Natural killer cell (primary cell): Measurements from ENCODE around the gene SUMO2. TPM values are rescaled to one million over a fixed set of nuclear protein-coding genes. Genes with fewer than 3 reads are reported as not detected.

ENCODE experiments used
- ATAC-seq, 3 donors: fragments of 150-1000 bp in 2 of 3; fragments of 200-7000 bp in 1 of 3; cut with Tn5 transposase; 1 replicate in 1 of 3; 2 replicates in 2 of 3; pipeline ENCODE4 v1.10.0; 2021; ENCODE audit warnings: mild to moderate bottlenecking in 2 of 3, moderate library complexity in 2 of 3
- DNase-seq, 2 donors: peaks; one replicate each; pipeline versions ENCODE4 v3.0.0 to v3.0.0-alpha.2; 2013 to 2021; ENCODE audit warnings: mixed read lengths in 1 of 2
- H3K27ac ChIP-seq: one replicate; pipeline ENCODE4 v1.5.1; 2013; ENCODE audit warnings: mild to moderate bottlenecking, low read length
- H3K27me3 ChIP-seq: one replicate; pipeline ENCODE4 v1.6.1; 2013; ENCODE audit warnings: low read length; ENCODE audit not compliant: control insufficient read depth, insufficient read depth
- H3K36me3 ChIP-seq: one replicate; pipeline ENCODE4 v1.6.1; 2013; ENCODE audit warnings: low read length; ENCODE audit not compliant: control insufficient read depth, insufficient read depth
- H3K4me1 ChIP-seq: one replicate; pipeline ENCODE4 v1.6.1; 2013; ENCODE audit warnings: low read length; ENCODE audit not compliant: control insufficient read depth, insufficient read depth
- H3K4me3 ChIP-seq: one replicate; pipeline ENCODE4 v1.5.1; 2013; ENCODE audit warnings: low read length
- H3K9me3 ChIP-seq: one replicate; pipeline ENCODE4 v1.6.1; 2013; ENCODE audit warnings: low read length; ENCODE audit not compliant: control insufficient read depth, insufficient read depth
- H3K27ac Mint-ChIP-seq, 2 donors: one replicate each; pipeline ENCODE4 v1.8.0; 2022; ENCODE audit warnings: mild to moderate bottlenecking in 2 of 2, mixed read lengths in 2 of 2, moderate library complexity in 1 of 2
- H3K27me3 Mint-ChIP-seq, 2 donors: one replicate each; pipeline ENCODE4 v1.8.0; 2022; ENCODE audit warnings: low read depth in 2 of 2, mixed read lengths in 2 of 2
- H3K36me3 Mint-ChIP-seq: one replicate; pipeline ENCODE4 v1.8.0; 2022; ENCODE audit warnings: mixed read lengths
- H3K4me1 Mint-ChIP-seq, 2 donors: one replicate each; pipeline ENCODE4 v1.8.0; 2022; ENCODE audit warnings: mixed read lengths in 2 of 2
- H3K4me3 Mint-ChIP-seq: one replicate; pipeline ENCODE4 v1.8.0; 2022; ENCODE audit warnings: mild to moderate bottlenecking, moderate library complexity, mixed read lengths
- H3K9me3 Mint-ChIP-seq, 2 donors: one replicate each; pipeline ENCODE4 v1.8.0; 2022; ENCODE audit warnings: mixed read lengths in 2 of 2
- WGBS: methylation state at CpG from one replicate; pipeline ENCODE4 v1.1.7; 2013; ENCODE audit warnings: missing lambda C conversion rate; ENCODE audit not compliant: insufficient coverage; 5-methylcytosine and 5-hydroxymethylcytosine counted together
- intact Hi-C: fragments of 100-400 bp; cut with micrococcal nuclease; formaldehyde crosslinking; loops from one replicate; pipeline ENCODE4 v1.14.2; 2022
- total RNA-seq, 4 donors: library from RNA; stranded (reverse); fragments of 120-200 nt in 1 of 4; gene quantifications; one replicate each; pipeline versions ENCODE4 v1.2.3 to v1.2.4, GENCODE V29; 2013 to 2022
- TF ChIP-seq, protein P1 (sequence below): fragments of 200-600 bp; IDR thresholded peaks from one replicate; pipeline ENCODE4 v1.8.0; 2022; ENCODE audit warnings: antibody characterized with exemption

SUMO2 gene
- total RNA-seq, 3 donors from 2014 or later (not counting 1 experiment from before 2014, with no cell fraction given) = 240 to 294 (median 250) TPM

DNA sequence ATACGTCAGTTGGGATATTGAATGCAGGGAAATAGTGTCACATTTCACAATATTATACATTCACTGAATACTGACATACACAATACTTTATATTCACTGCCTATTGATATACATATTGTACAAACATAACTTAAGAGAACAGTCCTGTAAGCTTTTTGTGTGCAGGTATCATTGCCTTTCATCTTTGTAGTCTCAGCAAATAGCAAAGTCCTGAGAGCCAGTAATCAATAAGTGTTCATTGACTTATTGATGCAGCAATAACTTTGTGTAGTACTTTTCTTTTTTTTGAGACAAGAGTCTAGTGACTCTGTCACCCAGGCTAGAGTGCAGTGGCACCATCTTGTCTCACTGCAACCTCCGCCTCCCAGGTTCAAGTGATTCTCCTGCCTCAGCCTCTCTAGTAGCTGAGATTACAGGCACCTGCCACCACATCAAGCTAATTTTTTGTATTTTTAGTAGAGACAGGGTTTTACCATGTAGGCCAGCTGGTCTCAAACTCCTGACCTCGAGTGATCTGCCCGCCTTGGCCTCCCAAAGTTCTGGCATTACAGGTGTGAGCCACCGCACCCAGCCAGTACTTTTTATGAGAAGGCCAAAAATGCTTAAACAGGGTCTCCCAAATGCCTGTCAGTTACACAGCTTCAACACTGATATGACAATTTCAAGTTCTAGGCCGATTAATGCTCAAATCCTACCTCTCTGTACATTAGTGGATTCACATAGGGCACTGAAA lies 17.3 kb upstream of the SUMO2 start:
- TF ChIP-seq, protein P1, sequence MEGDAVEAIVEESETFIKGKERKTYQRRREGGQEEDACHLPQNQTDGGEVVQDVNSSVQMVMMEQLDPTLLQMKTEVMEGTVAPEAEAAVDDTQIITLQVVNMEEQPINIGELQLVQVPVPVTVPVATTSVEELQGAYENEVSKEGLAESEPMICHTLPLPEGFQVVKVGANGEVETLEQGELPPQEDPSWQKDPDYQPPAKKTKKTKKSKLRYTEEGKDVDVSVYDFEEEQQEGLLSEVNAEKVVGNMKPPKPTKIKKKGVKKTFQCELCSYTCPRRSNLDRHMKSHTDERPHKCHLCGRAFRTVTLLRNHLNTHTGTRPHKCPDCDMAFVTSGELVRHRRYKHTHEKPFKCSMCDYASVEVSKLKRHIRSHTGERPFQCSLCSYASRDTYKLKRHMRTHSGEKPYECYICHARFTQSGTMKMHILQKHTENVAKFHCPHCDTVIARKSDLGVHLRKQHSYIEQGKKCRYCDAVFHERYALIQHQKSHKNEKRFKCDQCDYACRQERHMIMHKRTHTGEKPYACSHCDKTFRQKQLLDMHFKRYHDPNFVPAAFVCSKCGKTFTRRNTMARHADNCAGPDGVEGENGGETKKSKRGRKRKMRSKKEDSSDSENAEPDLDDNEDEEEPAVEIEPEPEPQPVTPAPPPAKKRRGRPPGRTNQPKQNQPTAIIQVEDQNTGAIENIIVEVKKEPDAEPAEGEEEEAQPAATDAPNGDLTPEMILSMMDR = no peak
- no peak for ATAC-seq
- Histone ChIP-seq H3K9me3 (no peaks in the 10 kb centered on the region), H3K27me3 (no peaks in the 10 kb centered on the region), H3K36me3 (no peaks in the 10 kb centered on the region), H3K27ac (no peak overlapping the region), H3K4me1 (peaks cover 8% of the 10 kb centered on the region), H3K4me3 (no peak overlapping the region)
- H3K27me3 Mint-ChIP-seq = no peaks in the 10 kb centered on the region
- no peaks in the 10 kb centered on the region for H3K9me3 Mint-ChIP-seq
- H3K4me3 Mint-ChIP-seq = no peak overlapping the region
- peaks cover 7 to 9% of the 10 kb centered on the region in 2 donors for H3K4me1 Mint-ChIP-seq
- no peak overlapping the region for H3K27ac Mint-ChIP-seq
- WGBS = 97% methylated on average over 5 of the region's 6 CpGs
- no peaks in the 10 kb centered on the region for H3K36me3 Mint-ChIP-seq
- intact Hi-C loops = loop anchor here (2.0 kb wide), 1 partner anchor 17 kb away; the partner anchor contains the start of gene SUMO2
- DNase-seq = no peak

DNA sequence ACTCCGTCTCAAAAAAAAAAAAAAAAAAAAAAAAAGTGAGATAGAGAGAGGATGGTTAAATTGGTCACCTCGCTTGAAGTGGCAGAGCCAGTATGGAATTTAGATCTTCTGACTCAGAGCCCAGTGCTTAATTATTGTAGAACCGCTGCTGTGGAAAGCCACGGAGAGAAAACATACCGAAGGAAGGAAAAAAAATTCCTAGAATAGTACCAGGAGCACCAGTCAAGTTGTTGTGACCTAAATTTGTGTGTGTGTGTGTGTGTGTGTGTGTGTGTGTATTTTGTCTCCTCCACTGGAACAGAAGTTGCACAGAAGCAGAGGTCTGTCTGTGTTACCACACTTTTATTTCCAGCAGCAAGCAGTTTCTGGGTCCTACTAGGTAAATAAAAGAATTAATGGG lies 12.1 kb upstream of the SUMO2 start:
- H3K4me3 ChIP-seq = no peak overlapping the region
- WGBS = 92% methylated on average over 4 of the region's 5 CpGs

GRCh38 chr17:75191584-75191983 lies 8.8 kb upstream of the SUMO2 start:
- no peak for ATAC-seq
- Mint-ChIP-seq H3K4me1 (no peaks in the 10 kb centered on the region), H3K27me3 (no peaks in the 10 kb centered on the region), H3K36me3 (no peaks in the 10 kb centered on the region), H3K4me3 (no peak overlapping the region), H3K27ac (no peak overlapping the region), H3K9me3 (no peaks in the 10 kb centered on the region)
- Histone ChIP-seq H3K36me3 (no peaks in the 10 kb centered on the region), H3K27ac (no peak overlapping the region), H3K27me3 (no peaks in the 10 kb centered on the region), H3K9me3 (no peaks in the 10 kb centered on the region), H3K4me3 (no peak overlapping the region), H3K4me1 (no peaks in the 10 kb centered on the region)
- 95% methylated on average over 3 of the region's 4 CpGs for WGBS
- DNase-seq = no peak
- intact Hi-C loops = no loop called here
- TF ChIP-seq, protein P1 = no peak

More for the DNA sequence above, 12.1 kb upstream of the SUMO2 start:
- no peak for DNase-seq
- H3K9me3 ChIP-seq = no peaks in the 10 kb centered on the region
- H3K36me3 ChIP-seq = no peaks in the 10 kb centered on the region
- ATAC-seq = no peak
- TF ChIP-seq, protein P1 = no peak
- H3K4me1 ChIP-seq = no peaks in the 10 kb centered on the region
- H3K27me3 ChIP-seq = no peaks in the 10 kb centered on the region
- H3K27me3 Mint-ChIP-seq = no peaks in the 10 kb centered on the region
- H3K4me3 Mint-ChIP-seq = no peak overlapping the region
- H3K27ac Mint-ChIP-seq = no peak overlapping the region
- H3K4me1 Mint-ChIP-seq = no peaks in the 10 kb centered on the region
- intact Hi-C loops = no loop called here
- no peaks in the 10 kb centered on the region for H3K36me3 Mint-ChIP-seq
- H3K27ac ChIP-seq = no peak overlapping the region
- H3K9me3 Mint-ChIP-seq = no peaks in the 10 kb centered on the region

DNA sequence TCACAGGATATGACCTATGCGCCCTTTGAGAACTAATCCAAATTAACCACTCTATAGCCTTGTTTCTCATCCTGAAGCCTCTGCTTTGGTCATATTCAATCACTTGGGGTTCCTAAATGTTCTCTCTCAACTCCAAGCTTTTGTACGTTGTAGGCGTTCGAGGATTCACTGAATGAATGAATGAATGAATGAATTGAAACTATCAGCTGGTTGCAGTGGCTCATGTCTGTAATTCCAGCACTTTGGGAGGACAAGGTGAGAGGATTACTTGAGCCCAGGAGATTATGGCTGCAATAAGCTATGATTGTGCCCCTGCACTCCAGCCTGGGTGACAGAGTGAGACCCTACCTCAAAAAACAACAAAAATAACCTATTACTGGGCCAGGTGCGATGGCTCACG lies 5.9 kb upstream of the SUMO2 start:
- H3K27me3 ChIP-seq = no peaks in the 10 kb centered on the region
- DNase-seq = no peak
- no peaks in the 10 kb centered on the region for H3K36me3 ChIP-seq
- intact Hi-C loops = no loop called here
- H3K4me3 Mint-ChIP-seq = no peak overlapping the region
- no peak overlapping the region for H3K27ac Mint-ChIP-seq
- no peak for ATAC-seq
- H3K9me3 Mint-ChIP-seq = no peaks in the 10 kb centered on the region
- H3K4me3 ChIP-seq = no peak overlapping the region
- 98% methylated on average over 6 of the region's 6 CpGs for WGBS
- H3K27ac ChIP-seq = no peak overlapping the region
- H3K9me3 ChIP-seq = no peaks in the 10 kb centered on the region
- peaks cover 5% of the 10 kb centered on the region for H3K4me1 ChIP-seq
- TF ChIP-seq, protein P1 = no peak
- H3K27me3 Mint-ChIP-seq = no peaks in the 10 kb centered on the region
- H3K4me1 Mint-ChIP-seq = peaks cover 10 to 12% of the 10 kb centered on the region in 2 donors
- H3K36me3 Mint-ChIP-seq = no peaks in the 10 kb centered on the region
